HEK293 (cell line): Measurements from ENCODE around the gene DPH7.
"Not testable (repeated sequence)": the region's sequence is repeated elsewhere in the genome, so short reads cannot be mapped to it uniquely, and the experiment has no call there.

Experiments used
- CTCF ChIA-PET: fragments of 350-600 bp; formaldehyde crosslinking; extraction: SDS; loops from one replicate; lab custom pipeline; 2021; ENCODE audit warnings: antibody characterized with exemption; lab: Yijun Ruan, JAX
- POLR2A ChIA-PET: fragments of 300-600 bp; formaldehyde crosslinking; extraction: SDS; loops from one replicate; lab custom pipeline; 2020; ENCODE audit warnings: antibody characterized with exemption, inconsistent platforms; lab: Yijun Ruan, JAX
- H3K27ac ChIP-seq: fragments of 200-500 bp; sonication (Bioruptor generic); 2 replicates; pipeline ENCODE4 v1.5.1; 2014; ENCODE audit warnings: low read depth, low read length, control low read depth, inconsistent platforms; ENCODE audit errors: extremely low read depth
- H3K36me3 ChIP-seq, 2 experiments: fragments of 200-500 bp in 1 of 2; sonication (Bioruptor generic) in 1 of 2; 1 replicate in 1 of 2; 2 replicates in 1 of 2; pipeline ENCODE4 v1.5.1; 2014 to 2017; ENCODE audit warnings: inconsistent platforms in 2 of 2, low read length in 2 of 2; ENCODE audit not compliant: control insufficient read depth in 2 of 2, insufficient read depth in 1 of 2
- H3K4me1 ChIP-seq: fragments of 200-500 bp; sonication (Bioruptor generic); 2 replicates; pipeline ENCODE4 v1.5.1; 2014; ENCODE audit warnings: mild to moderate bottlenecking, low read length, inconsistent platforms; ENCODE audit not compliant: control insufficient read depth, insufficient read depth
- H3K4me3 ChIP-seq: 2 replicates; pipeline ENCODE4 v1.5.1; 2011; ENCODE audit warnings: low read depth, mild to moderate bottlenecking, control low read depth, low read length, moderate library complexity
- H3K9me3 ChIP-seq: fragments of 200-500 bp; sonication (Bioruptor generic); 2 replicates; pipeline ENCODE4 v1.5.1; 2014; ENCODE audit warnings: low read depth, low read length, inconsistent platforms; ENCODE audit not compliant: control insufficient read depth, insufficient read depth
- EGR2 ChIP-seq: fragments of 450-650 bp; formaldehyde crosslinking; IDR thresholded peaks from 2 replicates; pipeline ENCODE4 v1.5.1; 2016; ENCODE audit warnings: low read depth, missing biosample characterization, missing genetic modification characterization
- GLIS1 ChIP-seq: fragments of 450-650 bp; formaldehyde crosslinking; IDR thresholded peaks from 2 replicates; pipeline ENCODE4 v1.5.1; 2016; ENCODE audit warnings: missing biosample characterization, missing genetic modification characterization
- KLF9 ChIP-seq: fragments of 450-650 bp; formaldehyde crosslinking; IDR thresholded peaks from 2 replicates; pipeline ENCODE4 v1.5.1; 2016; ENCODE audit warnings: missing biosample characterization, missing genetic modification characterization, low read depth
- OSR2 ChIP-seq: fragments of 450-650 bp; formaldehyde crosslinking; IDR thresholded peaks from 2 replicates; pipeline ENCODE4 v1.5.1; 2016; ENCODE audit warnings: missing biosample characterization, missing genetic modification characterization
- PRDM1 ChIP-seq: fragments of 450-650 bp; formaldehyde crosslinking; IDR thresholded peaks from 2 replicates; pipeline ENCODE4; 2016; ENCODE audit warnings: missing biosample characterization, missing genetic modification characterization
- SCRT1 ChIP-seq: fragments of 450-650 bp; formaldehyde crosslinking; IDR thresholded peaks from 2 replicates; pipeline ENCODE4 v1.5.1; 2016; ENCODE audit warnings: missing biosample characterization, missing genetic modification characterization, borderline replicate concordance
- SCRT2 ChIP-seq: fragments of 450-650 bp; formaldehyde crosslinking; IDR thresholded peaks from 2 replicates; pipeline ENCODE4 v1.5.1; 2016; ENCODE audit warnings: missing biosample characterization, missing genetic modification characterization
- SP7 ChIP-seq: fragments of 450-650 bp; formaldehyde crosslinking; IDR thresholded peaks from 2 replicates; pipeline ENCODE4 v1.5.1; 2016; ENCODE audit warnings: missing biosample characterization, missing genetic modification characterization
- ZBTB20 ChIP-seq: fragments of 450-650 bp; formaldehyde crosslinking; IDR thresholded peaks from 2 replicates; pipeline ENCODE4 v1.5.1; 2016; ENCODE audit warnings: missing biosample characterization, missing genetic modification characterization
- ZBTB8A ChIP-seq: fragments of 450-650 bp; formaldehyde crosslinking; IDR thresholded peaks from 2 replicates; pipeline ENCODE4 v1.5.1; 2016; ENCODE audit warnings: missing biosample characterization, missing genetic modification characterization
- ZNF146 ChIP-seq: fragments of 450-650 bp; formaldehyde crosslinking; IDR thresholded peaks from 2 replicates; pipeline ENCODE4 v1.5.1; 2016; ENCODE audit warnings: missing biosample characterization, missing genetic modification characterization
- ZNF174 ChIP-seq: fragments of 450-650 bp; formaldehyde crosslinking; IDR thresholded peaks from 2 replicates; pipeline ENCODE4 v1.5.0; 2017; ENCODE audit warnings: missing biosample characterization, mild to moderate bottlenecking, missing genetic modification characterization
- ZNF223 ChIP-seq: fragments of 450-650 bp; formaldehyde crosslinking; IDR thresholded peaks from 2 replicates; pipeline ENCODE4 v1.5.1; 2016; ENCODE audit warnings: missing biosample characterization, missing genetic modification characterization
- ZNF292 ChIP-seq: fragments of 450-650 bp; formaldehyde crosslinking; IDR thresholded peaks from 2 replicates; pipeline ENCODE4 v1.5.1; 2016; ENCODE audit warnings: low read depth, missing biosample characterization, missing genetic modification characterization, borderline replicate concordance
- ZNF354C ChIP-seq: fragments of 450-650 bp; formaldehyde crosslinking; IDR thresholded peaks from 2 replicates; pipeline ENCODE4 v1.5.1; 2016; ENCODE audit warnings: missing biosample characterization, missing genetic modification characterization, low read depth, borderline replicate concordance
- ZNF433 ChIP-seq: fragments of 450-650 bp; formaldehyde crosslinking; IDR thresholded peaks from 2 replicates; pipeline ENCODE4 v1.5.1; 2016; ENCODE audit warnings: missing biosample characterization, missing genetic modification characterization, low read depth
- ZNF530 ChIP-seq: fragments of 450-650 bp; formaldehyde crosslinking; IDR thresholded peaks from 2 replicates; pipeline ENCODE4 v1.5.1; 2016; ENCODE audit warnings: low read depth, missing biosample characterization, missing genetic modification characterization
- ZNF560 ChIP-seq: fragments of 450-650 bp; formaldehyde crosslinking; IDR thresholded peaks from 2 replicates; pipeline ENCODE4 v1.5.1; 2017; ENCODE audit warnings: missing biosample characterization, missing genetic modification characterization, borderline replicate concordance
- ZSCAN23 ChIP-seq: fragments of 450-650 bp; formaldehyde crosslinking; IDR thresholded peaks from 2 replicates; pipeline ENCODE4 v1.5.1; 2016; ENCODE audit warnings: missing biosample characterization, missing genetic modification characterization
- ZSCAN30 ChIP-seq: fragments of 450-650 bp; IDR thresholded peaks from 2 replicates; pipeline ENCODE4 v1.5.1; 2018; ENCODE audit warnings: missing biosample characterization, mild to moderate bottlenecking, missing genetic modification characterization, moderate library complexity
- ZXDB ChIP-seq: fragments of 450-650 bp; formaldehyde crosslinking; IDR thresholded peaks from 2 replicates; pipeline ENCODE4 v1.5.1; 2016; ENCODE audit warnings: missing biosample characterization, missing genetic modification characterization
- TF ChIP-seq, protein P1 (sequence below): fragments of 450-650 bp; formaldehyde crosslinking; IDR thresholded peaks from 2 replicates; pipeline ENCODE4 v1.5.1; 2016; ENCODE audit warnings: missing biosample characterization, missing genetic modification characterization
- TF ChIP-seq, protein P2 (sequence below): fragments of 450-650 bp; formaldehyde crosslinking; conservative IDR thresholded peaks from 2 replicates; pipeline ENCODE4 v1.5.1; 2016; ENCODE audit warnings: low read depth, missing biosample characterization, missing genetic modification characterization
- TF ChIP-seq, protein P3 (sequence below): sonication (generic); formaldehyde crosslinking; IDR thresholded peaks from 2 replicates; pipeline ENCODE4 v1.8.1; 2022; ENCODE audit warnings: mild to moderate bottlenecking, moderate library complexity, missing genetic modification reagents

Gene DPH7

DNA sequence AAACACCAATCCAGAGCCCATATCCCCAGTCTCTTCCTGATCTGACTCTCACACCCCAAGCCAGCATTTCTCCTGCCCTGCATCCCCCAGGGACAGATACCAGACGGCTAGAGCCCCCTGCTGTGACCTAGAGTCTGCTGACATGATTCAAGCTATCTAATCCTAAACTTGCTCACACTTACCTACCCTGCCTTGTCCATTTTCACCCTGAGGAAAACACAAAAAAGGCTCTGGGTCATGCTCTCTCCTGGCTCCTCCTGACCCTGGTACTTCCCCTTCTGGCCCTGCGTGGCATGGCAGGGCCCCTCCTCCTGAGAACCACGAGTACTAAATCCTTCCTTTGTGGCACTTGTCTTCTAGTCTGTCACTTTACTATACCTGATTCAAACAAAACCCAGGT is 23.9 kb upstream of the DPH7 start (continued):
- TF ChIP-seq, protein P1, sequence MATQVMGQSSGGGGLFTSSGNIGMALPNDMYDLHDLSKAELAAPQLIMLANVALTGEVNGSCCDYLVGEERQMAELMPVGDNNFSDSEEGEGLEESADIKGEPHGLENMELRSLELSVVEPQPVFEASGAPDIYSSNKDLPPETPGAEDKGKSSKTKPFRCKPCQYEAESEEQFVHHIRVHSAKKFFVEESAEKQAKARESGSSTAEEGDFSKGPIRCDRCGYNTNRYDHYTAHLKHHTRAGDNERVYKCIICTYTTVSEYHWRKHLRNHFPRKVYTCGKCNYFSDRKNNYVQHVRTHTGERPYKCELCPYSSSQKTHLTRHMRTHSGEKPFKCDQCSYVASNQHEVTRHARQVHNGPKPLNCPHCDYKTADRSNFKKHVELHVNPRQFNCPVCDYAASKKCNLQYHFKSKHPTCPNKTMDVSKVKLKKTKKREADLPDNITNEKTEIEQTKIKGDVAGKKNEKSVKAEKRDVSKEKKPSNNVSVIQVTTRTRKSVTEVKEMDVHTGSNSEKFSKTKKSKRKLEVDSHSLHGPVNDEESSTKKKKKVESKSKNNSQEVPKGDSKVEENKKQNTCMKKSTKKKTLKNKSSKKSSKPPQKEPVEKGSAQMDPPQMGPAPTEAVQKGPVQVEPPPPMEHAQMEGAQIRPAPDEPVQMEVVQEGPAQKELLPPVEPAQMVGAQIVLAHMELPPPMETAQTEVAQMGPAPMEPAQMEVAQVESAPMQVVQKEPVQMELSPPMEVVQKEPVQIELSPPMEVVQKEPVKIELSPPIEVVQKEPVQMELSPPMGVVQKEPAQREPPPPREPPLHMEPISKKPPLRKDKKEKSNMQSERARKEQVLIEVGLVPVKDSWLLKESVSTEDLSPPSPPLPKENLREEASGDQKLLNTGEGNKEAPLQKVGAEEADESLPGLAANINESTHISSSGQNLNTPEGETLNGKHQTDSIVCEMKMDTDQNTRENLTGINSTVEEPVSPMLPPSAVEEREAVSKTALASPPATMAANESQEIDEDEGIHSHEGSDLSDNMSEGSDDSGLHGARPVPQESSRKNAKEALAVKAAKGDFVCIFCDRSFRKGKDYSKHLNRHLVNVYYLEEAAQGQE (tag by site-specific recombination): no peak
- TF ChIP-seq KLF9 (tag by site-specific recombination): no peak
- no peak for TF ChIP-seq OSR2 (tag by site-specific recombination)
- no peak for TF ChIP-seq ZSCAN30
- no peak for TF ChIP-seq ZSCAN23

DNA sequence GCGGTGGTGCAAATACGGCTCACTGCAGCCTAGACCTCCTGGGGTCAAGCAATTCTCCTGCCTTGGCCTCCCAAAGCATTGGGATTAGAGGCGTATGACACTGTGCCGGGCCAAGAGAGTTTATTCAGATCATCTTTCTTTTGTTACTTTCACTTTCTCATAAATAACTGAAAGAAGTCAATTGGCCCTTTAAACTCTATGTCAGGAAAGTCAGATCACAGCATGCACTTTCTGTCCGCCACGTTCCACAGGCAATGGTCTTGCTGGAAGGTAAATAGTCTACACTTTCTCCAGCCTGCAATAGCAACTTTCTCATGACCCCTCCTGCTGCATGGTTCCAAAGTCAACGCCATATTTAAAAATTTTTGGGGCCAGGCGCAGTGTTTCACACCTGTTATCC is 20.2 kb upstream of the DPH7 start:
- ChIA-PET POLR2A (interaction anchor here (1.2 kb wide), 1 partner anchor 8 kb away, joined by 4 read pairs; no protein-coding TSS in a partner anchor), CTCF (no interaction called here)
- no peak overlapping the region for H3K4me3 ChIP-seq
- TF ChIP-seq SP7 (no peak), ZNF174 (tag by site-specific recombination) (no peak), PRDM1 (peak; percentile 93), EGR2 (tag by site-specific recombination) (no peak), ZNF530 (tag by site-specific recombination) (no peak)
- no peak overlapping the region for H3K27ac ChIP-seq
- H3K36me3 ChIP-seq: no peaks in the 10 kb centered on the region
- no peaks in the 10 kb centered on the region for H3K4me1 ChIP-seq
- H3K9me3 ChIP-seq: no peaks in the 10 kb centered on the region

DNA sequence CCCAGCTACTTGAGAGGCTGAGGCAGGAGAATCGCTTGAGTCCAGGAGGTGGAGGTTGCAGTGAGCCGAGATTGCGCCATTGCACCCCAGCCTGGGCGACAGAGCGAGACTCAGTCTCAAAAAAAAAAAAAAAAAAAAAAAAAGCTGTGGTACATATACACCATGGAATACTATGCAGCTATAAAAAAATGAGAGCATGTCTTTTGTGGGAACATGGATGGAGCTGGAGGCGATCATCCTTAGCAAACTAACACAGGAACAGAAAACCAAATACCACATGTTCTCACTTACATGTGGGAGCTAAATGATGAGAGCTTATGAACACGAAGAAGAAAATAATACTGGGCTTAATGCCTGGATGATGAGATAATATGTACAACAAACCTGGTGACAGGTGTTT is 17.9 kb upstream of the DPH7 start:
- POLR2A ChIA-PET: interaction anchor here (0.6 to 3.0 kb wide), 4 partner anchors 8 to 608 kb away, joined by 3 to 17 read pairs (median 6); partner anchors contain the start of genes ARRDC1 and EHMT1
- H3K36me3 ChIP-seq, H3K9me3 ChIP-seq, H3K4me3 ChIP-seq, CTCF ChIA-PET, H3K4me1 ChIP-seq, H3K27ac ChIP-seq: not testable (repeated sequence)
- peak; percentile 80 for TF ChIP-seq ZNF146 (tag by site-specific recombination)

DNA sequence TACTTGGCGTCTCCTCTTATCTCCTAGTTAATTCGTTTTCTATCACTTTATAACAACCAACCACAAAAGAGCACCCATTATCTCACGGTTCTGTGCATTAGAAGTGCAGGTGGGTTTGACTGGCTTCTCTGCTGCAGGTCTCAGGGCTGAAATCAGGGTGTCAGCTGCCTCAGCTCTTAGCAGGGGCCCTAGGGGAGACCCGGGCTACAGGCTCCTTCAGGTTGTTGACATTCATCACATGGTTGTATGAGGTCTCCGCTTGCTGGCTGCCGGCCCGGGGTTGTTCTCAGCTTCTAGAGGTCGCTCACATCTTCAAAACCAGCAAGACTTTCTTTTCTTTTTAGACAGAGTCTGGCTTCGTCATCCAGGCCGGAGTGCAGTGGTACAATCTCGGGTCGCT is 14.5 kb upstream of the DPH7 start:
- CTCF ChIA-PET: interaction anchor here (0.6 to 0.8 kb wide), 3 partner anchors 14 to 151 kb away, joined by 3 read pairs; partner anchors contain the start of gene NSMF
- TF ChIP-seq ZBTB8A (tag by site-specific recombination) (peak; percentile 34; the same call in 1 of the 2 replicates), ZNF223 (tag by site-specific recombination) (no peak), ZXDB (peak; percentile 57), SCRT1 (tag by site-specific recombination) (no peak), SCRT2 (tag by site-specific recombination) (peak; percentile 72), GLIS1 (tag by site-specific recombination) (peak; percentile 46; the same call in 1 of the 2 replicates), ZBTB20 (tag by site-specific recombination) (0 out of 2 replicates have a peak, but pooled peaks have one; percentile 29), ZNF354C (tag by site-specific recombination) (no peak), ZNF433 (tag by site-specific recombination) (no peak), ZNF560 (tag by site-specific recombination) (no peak), ZNF292 (tag by site-specific recombination) (no peak)
- TF ChIP-seq, protein P2, sequence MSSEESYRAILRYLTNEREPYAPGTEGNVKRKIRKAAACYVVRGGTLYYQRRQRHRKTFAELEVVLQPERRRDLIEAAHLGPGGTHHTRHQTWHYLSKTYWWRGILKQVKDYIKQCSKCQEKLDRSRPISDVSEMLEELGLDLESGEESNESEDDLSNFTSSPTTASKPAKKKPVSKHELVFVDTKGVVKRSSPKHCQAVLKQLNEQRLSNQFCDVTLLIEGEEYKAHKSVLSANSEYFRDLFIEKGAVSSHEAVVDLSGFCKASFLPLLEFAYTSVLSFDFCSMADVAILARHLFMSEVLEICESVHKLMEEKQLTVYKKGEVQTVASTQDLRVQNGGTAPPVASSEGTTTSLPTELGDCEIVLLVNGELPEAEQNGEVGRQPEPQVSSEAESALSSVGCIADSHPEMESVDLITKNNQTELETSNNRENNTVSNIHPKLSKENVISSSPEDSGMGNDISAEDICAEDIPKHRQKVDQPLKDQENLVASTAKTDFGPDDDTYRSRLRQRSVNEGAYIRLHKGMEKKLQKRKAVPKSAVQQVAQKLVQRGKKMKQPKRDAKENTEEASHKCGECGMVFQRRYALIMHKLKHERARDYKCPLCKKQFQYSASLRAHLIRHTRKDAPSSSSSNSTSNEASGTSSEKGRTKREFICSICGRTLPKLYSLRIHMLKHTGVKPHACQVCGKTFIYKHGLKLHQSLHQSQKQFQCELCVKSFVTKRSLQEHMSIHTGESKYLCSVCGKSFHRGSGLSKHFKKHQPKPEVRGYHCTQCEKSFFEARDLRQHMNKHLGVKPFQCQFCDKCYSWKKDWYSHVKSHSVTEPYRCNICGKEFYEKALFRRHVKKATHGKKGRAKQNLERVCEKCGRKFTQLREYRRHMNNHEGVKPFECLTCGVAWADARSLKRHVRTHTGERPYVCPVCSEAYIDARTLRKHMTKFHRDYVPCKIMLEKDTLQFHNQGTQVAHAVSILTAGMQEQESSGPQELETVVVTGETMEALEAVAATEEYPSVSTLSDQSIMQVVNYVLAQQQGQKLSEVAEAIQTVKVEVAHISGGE: no peak
- TF ChIP-seq, protein P3, sequence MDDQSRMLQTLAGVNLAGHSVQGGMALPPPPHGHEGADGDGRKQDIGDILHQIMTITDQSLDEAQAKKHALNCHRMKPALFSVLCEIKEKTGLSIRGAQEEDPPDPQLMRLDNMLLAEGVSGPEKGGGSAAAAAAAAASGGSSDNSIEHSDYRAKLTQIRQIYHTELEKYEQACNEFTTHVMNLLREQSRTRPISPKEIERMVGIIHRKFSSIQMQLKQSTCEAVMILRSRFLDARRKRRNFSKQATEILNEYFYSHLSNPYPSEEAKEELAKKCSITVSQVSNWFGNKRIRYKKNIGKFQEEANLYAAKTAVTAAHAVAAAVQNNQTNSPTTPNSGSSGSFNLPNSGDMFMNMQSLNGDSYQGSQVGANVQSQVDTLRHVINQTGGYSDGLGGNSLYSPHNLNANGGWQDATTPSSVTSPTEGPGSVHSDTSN (CRISPR knock-in tag): no peak

More for the DNA sequence above, 14.5 kb upstream of the DPH7 start:
- H3K4me1 ChIP-seq: peaks cover 2% of the 10 kb centered on the region; the same call in 1 of the 2 replicates
- POLR2A ChIA-PET: interaction anchor here (1.0 to 3.0 kb wide), 4 partner anchors 10 to 19 kb away, joined by 3 to 43 read pairs (median 6); partner anchors contain the start of gene ARRDC1
- H3K9me3 ChIP-seq: no peaks in the 10 kb centered on the region
- no peak overlapping the region for H3K4me3 ChIP-seq
- peaks cover under 1 to 12% of the 10 kb centered on the region in 2 experiments; a peak in 2 of 3 replicates for H3K36me3 ChIP-seq
- H3K27ac ChIP-seq: no peak overlapping the region
